SK-N-SH (cell line): ENCODE data around the gene COX4I2. TPM values are rescaled to one million over a fixed set of nuclear protein-coding genes. Genes with fewer than 3 reads are reported as not detected.
A peak's percentile ranks its signal among the peaks of the same experiment; 100 is the strongest.

ENCODE experiments used
- CTCF ChIA-PET: fragments of 300-600, 350-600 bp; formaldehyde crosslinking; extraction: SDS; loops from one replicate; lab custom pipeline; 2021; lab: Yijun Ruan, JAX
- POLR2A ChIA-PET: fragments of 350-600 bp; sonication (Branson Sonifier 250); formaldehyde crosslinking; extraction: SDS; loops from one replicate; lab custom pipeline; 2020; ENCODE audit warnings: antibody characterized with exemption, inconsistent platforms; lab: Yijun Ruan, JAX
- DNase-seq: peaks from one replicate; pipeline ENCODE4 v3.0.0; 2012
- H2AFZ ChIP-seq: fragments of 200-600 bp; sonication (generic); 2 replicates; pipeline ENCODE4 v1.8.1; 2016; ENCODE audit warnings: antibody characterized with exemption, mild to moderate bottlenecking, low read depth
- H3F3A ChIP-seq: fragments of 200-600 bp; sonication (generic); replicated peaks from 2 replicates; pipeline ENCODE3; 2016; ENCODE audit warnings: antibody characterized with exemption, mild to moderate bottlenecking; ENCODE audit not compliant: insufficient read depth
- H3K27ac ChIP-seq, 2 experiments: fragments of 200-500 bp in 1 of 2; fragments of 200-600 bp in 1 of 2; sonication (Bioruptor generic) in 1 of 2; sonication (generic), shearing (Covaris generic) in 1 of 2; 2 replicates each; pipeline versions ENCODE4 v1.5.1 to v1.6.1; 2014 to 2016; ENCODE audit warnings: low read depth in 2 of 2, inconsistent platforms in 1 of 2, low read length in 1 of 2, mild to moderate bottlenecking in 1 of 2, mixed read lengths in 1 of 2
- H3K27me3 ChIP-seq: fragments of 200-600 bp; sonication (generic), shearing (Covaris generic); 2 replicates; pipeline ENCODE4 v1.6.1; 2016; ENCODE audit warnings: mixed run types; ENCODE audit not compliant: insufficient read depth
- H3K36me3 ChIP-seq, 2 experiments: fragments of 200-500 bp in 1 of 2; fragments of 200-600 bp in 1 of 2; sonication (Bioruptor generic) in 1 of 2; sonication (generic) in 1 of 2; replicated peaks in 1 of 2; 2 replicates each; pipeline versions ENCODE3 to v1.5.1; 2014 to 2016; ENCODE audit warnings: low read length in 1 of 2, mild to moderate bottlenecking in 1 of 2; ENCODE audit not compliant: insufficient read depth in 2 of 2, control insufficient read depth in 1 of 2
- H3K4me1 ChIP-seq, 2 experiments: fragments of 200-500 bp in 1 of 2; fragments of 200-600 bp in 1 of 2; sonication (Bioruptor generic) in 1 of 2; sonication (generic), shearing (Covaris generic) in 1 of 2; 2 replicates each; pipeline versions ENCODE4 v1.5.1 to v1.6.1; 2014 to 2016; ENCODE audit warnings: low read depth in 1 of 2, low read length in 1 of 2, mixed run types in 1 of 2; ENCODE audit not compliant: insufficient read depth in 2 of 2, control insufficient read depth in 1 of 2
- H3K4me2 ChIP-seq: fragments of 200-600 bp; sonication (generic), shearing (Covaris generic); 2 replicates; pipeline ENCODE4 v1.6.1; 2017; ENCODE audit warnings: mixed run types
- H3K4me3 ChIP-seq, 2 experiments: fragments of 200-500 bp in 1 of 2; fragments of 200-600 bp in 1 of 2; sonication (Bioruptor generic) in 1 of 2; sonication (generic), shearing (Covaris generic) in 1 of 2; 2 replicates each; pipeline versions ENCODE4 v1.5.1 to v1.8.1; 2014 to 2016; ENCODE audit warnings: low read depth in 2 of 2, inconsistent platforms in 1 of 2, low read length in 1 of 2, mild to moderate bottlenecking in 1 of 2, mixed read lengths in 1 of 2, moderate library complexity in 1 of 2
- H3K79me2 ChIP-seq: fragments of 200-600 bp; sonication (generic); 2 replicates; pipeline ENCODE4 v1.8.1; 2017; ENCODE audit warnings: mild to moderate bottlenecking; ENCODE audit not compliant: insufficient read depth
- H3K9ac ChIP-seq: fragments of 200-600 bp; sonication (generic); 2 replicates; pipeline ENCODE4 v1.6.1; 2017; ENCODE audit warnings: mixed run types
- H3K9me2 ChIP-seq: fragments of 200-600 bp; sonication (generic); 2 replicates; pipeline ENCODE4 v1.6.1; 2017; ENCODE audit warnings: mixed run types
- H3K9me3 ChIP-seq: fragments of 200-600 bp; sonication (generic); 2 replicates; pipeline ENCODE4 v1.6.1; 2017; ENCODE audit warnings: mixed run types, mild to moderate bottlenecking, moderate library complexity
- H4K20me1 ChIP-seq: fragments of 200-600 bp; sonication (generic); 2 replicates; pipeline ENCODE4 v1.6.1; 2017; ENCODE audit warnings: mild to moderate bottlenecking, mixed run types; ENCODE audit not compliant: insufficient read depth
- EP300 ChIP-seq, 2 experiments: IDR thresholded peaks; 2 replicates each; pipeline versions ENCODE4 v1.4.0 to v1.6.1; 2012; ENCODE audit warnings: borderline replicate concordance in 1 of 2, low read depth in 1 of 2, low read length in 1 of 2
- RAD21 ChIP-seq: IDR thresholded peaks from 2 replicates; pipeline ENCODE4 v1.6.1; 2012; ENCODE audit warnings: mild to moderate bottlenecking, low read length
- TAF1 ChIP-seq: IDR thresholded peaks from 2 replicates; pipeline ENCODE4 v1.6.1; 2012; ENCODE audit warnings: low read depth, mild to moderate bottlenecking, low read length, moderate library complexity, borderline replicate concordance
- WGBS: methylation state at CpG from one replicate; pipeline ENCODE4 v1.1.6; 2017; ENCODE audit warnings: low lambda C conversion rate; 5-methylcytosine and 5-hydroxymethylcytosine counted together
- polyA plus RNA-seq, 3 experiments: library from polyadenylated mRNA; depleted of rRNA; stranded (reverse); fragments of >200 nt; gene quantifications; 2 replicates each; pipeline ENCODE4 v1.2.3, GENCODE V29; 2012
- small RNA-seq, 7 experiments: library from RNA; depleted of rRNA; stranded (forward); fragments of <200 nt; gene quantifications; one replicate each; pipeline ENCODE3, GENCODE V24; 2012

The COX4I2 gene
- polyA plus RNA-seq, 1 of the 3 experiments (the other 2 are of a cell fraction) = 0.21 TPM

DNA sequence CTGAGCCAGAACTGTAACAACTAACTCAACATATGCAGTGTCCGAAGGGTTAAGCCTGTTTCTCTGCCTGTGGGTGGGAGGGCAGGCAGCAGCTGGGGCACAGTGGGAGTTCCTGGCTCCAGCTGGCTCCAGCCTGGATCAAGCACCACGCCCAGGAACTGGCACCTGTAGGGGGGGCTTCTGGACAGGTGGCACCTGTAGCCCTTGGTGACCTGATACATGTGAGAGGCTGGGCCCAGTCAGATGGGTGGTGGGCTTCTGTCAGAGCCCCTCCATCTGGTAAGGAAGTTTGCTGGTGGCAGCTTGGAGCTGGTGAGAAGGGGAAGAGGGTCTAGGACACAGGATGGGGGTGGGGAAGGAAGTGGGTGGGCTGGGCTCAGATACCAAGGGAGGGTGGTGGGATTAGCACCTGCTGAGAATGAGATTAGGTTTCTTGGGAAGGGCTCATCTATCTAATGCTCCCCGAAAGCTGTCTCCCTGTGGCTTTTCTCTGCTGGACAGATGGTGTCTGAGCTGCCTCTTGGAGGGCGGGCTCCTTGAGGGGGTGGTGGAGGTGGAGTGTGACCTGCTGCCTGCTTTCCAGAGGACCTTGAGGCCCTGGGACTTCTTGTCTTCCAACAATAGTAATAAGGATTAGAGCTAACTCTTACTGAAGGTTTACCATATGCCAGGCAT is 56.4 kb downstream of the COX4I2 start:
- Histone ChIP-seq H3K4me3 (no peak overlapping the region), H3K27ac (peak overlapping the region in 1 of 2 experiments; percentile 92; a peak in 2 of 4 replicates), H3K9me3 (no peaks in the 10 kb centered on the region), H3K36me3 (peaks cover 0 to 41% of the 10 kb centered on the region in 2 experiments), H3F3A (peaks cover 34% of the 10 kb centered on the region), H3K79me2 (peaks cover 99% of the 10 kb centered on the region), H3K4me2 (peak overlapping the region; percentile 17; the same call in 1 of the 2 replicates), H2AFZ (no peak overlapping the region), H3K27me3 (no peaks in the 10 kb centered on the region), H4K20me1 (0 out of 2 replicates have a peak, but pooled peaks cover 4% of the 10 kb centered on the region), H3K9ac (no peak overlapping the region), H3K4me1 (peaks cover 0 to 56% of the 10 kb centered on the region in 2 experiments; a peak in 3 of 4 replicates), H3K9me2 (no peaks in the 10 kb centered on the region)
- CTCF ChIA-PET = interaction anchor here (1.2 to 2.7 kb wide), 5 partner anchors 9 to 60 kb away, joined by 4 to 8 read pairs (median 4); no protein-coding TSS in a partner anchor
- POLR2A ChIA-PET = no interaction called here
- WGBS = 83% methylated on average over 2 of the region's 4 CpGs
- no peak for DNase-seq
- TF ChIP-seq TAF1 = no peak
- TF ChIP-seq RAD21 = no peak
- no peak for TF ChIP-seq EP300 (IDR thresholded peaks at IDR 0.05; ENCODE audit: borderline replicate concordance in 1 of 2, low read depth in 1 of 2, low read length in 1 of 2)

Small RNA genes lying within 50 kb of the gene (small RNA-seq; reads per million reads assigned to genes)
- gene MIR3193 = 0 to 3.7 (median 0.39) reads per million in 7 experiments

Other genes starting within 250 kb of the COX4I2 start
- not detected in 2 replicates for gene DEFB119, start 247.3 kb upstream of the COX4I2 start, polyA plus RNA-seq (2012; rRNA removed)
- gene DEFB121, start 231.7 kb upstream of the COX4I2 start, polyA plus RNA-seq (2012; rRNA removed) = not detected in 2 replicates
- gene DEFB123, start 197.3 kb upstream of the COX4I2 start, polyA plus RNA-seq (2012; rRNA removed) = not detected in 2 replicates
- gene DEFB124, start 162.8 kb upstream of the COX4I2 start, polyA plus RNA-seq (2012; rRNA removed) = 0.26 and 0.49 TPM in 2 replicates
- 6.1 and 7.1 TPM in 2 replicates for gene REM1, start 162.6 kb upstream of the COX4I2 start, polyA plus RNA-seq (2012; rRNA removed)
- gene HM13, start 123.5 kb upstream of the COX4I2 start, polyA plus RNA-seq (2012; rRNA removed) = 160 and 176 TPM in 2 replicates
- 324 and 493 TPM in 2 replicates for gene ID1, start 32.6 kb upstream of the COX4I2 start, polyA plus RNA-seq (2012; rRNA removed)
- 99.9 and 103 TPM in 2 replicates for gene BCL2L1, start 85.0 kb downstream of the COX4I2 start, polyA plus RNA-seq (2012; rRNA removed)
- gene TPX2, start 101.4 kb downstream of the COX4I2 start, polyA plus RNA-seq (2012; rRNA removed) = 14.4 and 17.1 TPM in 2 replicates
- gene MYLK2, start 181.4 kb downstream of the COX4I2 start, polyA plus RNA-seq (2012; rRNA removed) = 0.21 and 0.31 TPM in 2 replicates
- 0.73 and 0.99 TPM in 2 replicates for gene FOXS1, start 207.7 kb downstream of the COX4I2 start, polyA plus RNA-seq (2012; rRNA removed)
- 4.3 and 5.4 TPM in 2 replicates for gene DUSP15, start 232.6 kb downstream of the COX4I2 start, polyA plus RNA-seq (2012; rRNA removed)
- gene TTLL9, start 232.7 kb downstream of the COX4I2 start, polyA plus RNA-seq (2012; rRNA removed) = 0.23 and 0.32 TPM in 2 replicates